Mesendoderm (in vitro differentiated cells): Measurements from ENCODE around the gene FAM217B.

Source experiments
- DNase-seq: peaks from one replicate; pipeline ENCODE4 v3.0.0; 2013
- H2AK5ac ChIP-seq: 2 replicates; pipeline ENCODE4 v1.6.1; 2013; ENCODE audit warnings: low read length, inconsistent platforms
- H2BK120ac ChIP-seq: 2 replicates; pipeline ENCODE4 v1.6.1; 2013; ENCODE audit warnings: low read depth, mild to moderate bottlenecking, low read length, moderate library complexity, mixed read lengths
- H2BK15ac ChIP-seq: replicated peaks from 2 replicates; pipeline ENCODE4 v1.6.1; 2013; ENCODE audit warnings: low read depth, mild to moderate bottlenecking, moderate library complexity
- H2BK5ac ChIP-seq: 2 replicates; pipeline ENCODE4 v1.6.1; 2013; ENCODE audit warnings: low read length, inconsistent platforms
- H3K18ac ChIP-seq: 2 replicates; pipeline ENCODE4 v1.6.1; 2013; ENCODE audit warnings: mild to moderate bottlenecking, low read length, mixed read lengths
- H3K23ac ChIP-seq: one replicate; pipeline ENCODE4 v1.6.1; 2013; ENCODE audit warnings: low read length
- H3K27ac ChIP-seq: 2 replicates; pipeline ENCODE4 v1.5.1; 2013; ENCODE audit warnings: low read depth, mild to moderate bottlenecking, inconsistent platforms, low read length, moderate library complexity
- H3K27me3 ChIP-seq: 2 replicates; pipeline ENCODE4 v1.6.1; 2013; ENCODE audit warnings: low read length, control low read depth, mild to moderate bottlenecking, inconsistent platforms; ENCODE audit not compliant: insufficient read depth, poor library complexity
- H3K36me3 ChIP-seq: 2 replicates; pipeline ENCODE4 v1.6.1; 2013; ENCODE audit warnings: low read length, inconsistent platforms; ENCODE audit not compliant: control insufficient read depth, insufficient read depth
- H3K4ac ChIP-seq: one replicate; pipeline ENCODE4 v1.6.1; 2013; ENCODE audit warnings: low read depth, mild to moderate bottlenecking, low read length, moderate library complexity
- H3K4me1 ChIP-seq: 2 replicates; pipeline ENCODE4 v1.6.1; 2013; ENCODE audit warnings: low read depth, low read length, inconsistent platforms; ENCODE audit not compliant: control insufficient read depth
- H3K4me2 ChIP-seq: 2 replicates; pipeline ENCODE4 v1.6.1; 2013; ENCODE audit warnings: low read length
- H3K4me3 ChIP-seq: 2 replicates; pipeline ENCODE4 v1.5.1; 2013; ENCODE audit warnings: mild to moderate bottlenecking, low read length
- H3K56ac ChIP-seq: one replicate; pipeline ENCODE4 v1.6.1; 2013; ENCODE audit warnings: low read length
- H3K79me1 ChIP-seq: 2 replicates; pipeline ENCODE4 v1.6.1; 2013; ENCODE audit warnings: low read length, inconsistent platforms
- H3K79me2 ChIP-seq: 2 replicates; pipeline ENCODE4 v1.6.1; 2013; ENCODE audit warnings: mild to moderate bottlenecking, low read length; ENCODE audit not compliant: control insufficient read depth, insufficient read depth
- H3K9ac ChIP-seq: 2 replicates; pipeline ENCODE4 v1.6.1; 2013; ENCODE audit warnings: low read length, inconsistent platforms
- H4K5ac ChIP-seq: one replicate; pipeline ENCODE4 v1.6.1; 2013; ENCODE audit warnings: low read length
- H4K8ac ChIP-seq: one replicate; pipeline ENCODE4 v1.6.1; 2013; ENCODE audit warnings: low read depth, mild to moderate bottlenecking, control low read depth, low read length, moderate library complexity
- WGBS: extraction: QIAGEN DNeasy Blood & Tissue Kit; methylation state at CpG from one replicate; pipeline ENCODE4 v1.1.7; 2013; ENCODE audit warnings: low lambda C conversion rate, missing lambda C conversion rate; ENCODE audit not compliant: insufficient coverage; ENCODE audit errors: extremely low coverage; 5-methylcytosine and 5-hydroxymethylcytosine counted together

Gene FAM217B

DNA sequence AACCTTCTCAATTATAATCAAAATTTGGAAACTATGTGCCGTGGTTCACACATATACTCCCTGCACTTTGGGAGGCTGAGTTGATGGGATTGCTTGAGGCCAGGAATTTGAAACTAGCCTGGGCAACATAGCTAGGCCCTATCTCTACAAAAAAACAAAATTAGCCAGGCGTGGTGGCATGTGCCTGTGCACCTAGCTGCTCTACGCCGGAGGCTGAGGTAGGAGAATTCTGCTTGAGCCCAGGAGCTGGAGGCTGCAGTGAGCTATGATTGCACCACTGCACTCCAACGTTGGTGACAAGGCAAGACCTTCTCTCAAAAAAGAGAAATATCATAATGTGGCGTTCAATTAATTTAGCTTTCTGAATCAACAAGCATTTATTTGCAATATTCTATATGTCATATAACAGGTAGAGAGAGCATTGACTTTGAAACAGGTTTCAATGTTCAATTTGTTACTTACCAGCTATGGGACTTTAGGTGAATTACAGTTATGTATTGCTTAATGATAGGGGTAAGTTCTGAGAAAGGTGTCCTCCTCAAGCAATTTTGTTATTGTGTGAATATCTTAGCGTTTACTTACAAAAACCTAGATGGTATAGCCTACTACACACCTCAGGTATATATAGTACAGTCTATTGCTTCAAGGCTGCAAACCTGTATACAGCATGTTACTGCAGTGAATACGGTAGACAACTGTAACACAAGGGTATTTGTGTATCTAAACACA, 4.6 kb upstream of the FAM217B start:
- Histone ChIP-seq H2AK5ac (no peak overlapping the region), H2BK5ac (no peak overlapping the region), H3K27ac (no peak overlapping the region), H3K56ac (no peak overlapping the region), H3K4ac (no peak overlapping the region), H4K8ac (no peak overlapping the region), H3K9ac (no peak overlapping the region), H3K27me3 (no peaks in the 10 kb centered on the region), H2BK120ac (no peak overlapping the region), H4K5ac (no peak overlapping the region), H3K79me2 (no peaks in the 10 kb centered on the region), H3K79me1 (no peaks in the 10 kb centered on the region), H3K4me3 (no peak overlapping the region), H3K36me3 (no peaks in the 10 kb centered on the region), H2BK15ac (no peak overlapping the region), H3K23ac (no peak overlapping the region), H3K18ac (no peak overlapping the region), H3K4me1 (no peaks in the 10 kb centered on the region), H3K4me2 (no peak overlapping the region)
- WGBS, result no CpG with 5 or more reads among the region's 8 CpGs
- no peak for DNase-seq

DNA sequence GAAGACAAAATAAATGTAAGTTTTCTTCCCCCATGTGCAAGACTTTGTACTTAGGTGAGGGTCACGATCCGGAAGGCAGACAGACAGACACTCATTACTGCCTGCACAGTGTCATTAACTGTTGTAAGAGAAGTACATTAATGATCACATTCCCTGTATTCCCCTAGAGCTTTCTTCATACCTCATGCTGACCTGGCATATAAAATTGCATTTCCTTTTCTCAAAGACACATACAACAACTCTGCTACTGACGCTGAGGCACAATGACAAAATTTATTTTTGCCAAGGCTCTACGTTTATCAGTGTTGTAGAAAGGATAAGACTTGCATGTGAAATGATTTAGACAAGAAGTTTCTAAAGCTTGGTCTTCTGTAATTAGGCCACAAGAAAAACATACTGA, 3.8 kb upstream of the FAM217B start:
- Histone ChIP-seq H3K27ac (no peak overlapping the region), H3K79me1 (no peaks in the 10 kb centered on the region), H3K79me2 (no peaks in the 10 kb centered on the region), H3K4me2 (no peak overlapping the region), H3K23ac (no peak overlapping the region), H3K4me3 (no peak overlapping the region), H3K18ac (no peak overlapping the region), H3K36me3 (no peaks in the 10 kb centered on the region), H3K27me3 (no peaks in the 10 kb centered on the region), H2BK5ac (no peak overlapping the region), H2BK120ac (no peak overlapping the region), H3K56ac (no peak overlapping the region), H3K4me1 (no peaks in the 10 kb centered on the region), H2BK15ac (no peak overlapping the region), H4K5ac (no peak overlapping the region), H3K4ac (no peak overlapping the region), H3K9ac (no peak overlapping the region), H4K8ac (no peak overlapping the region), H2AK5ac (no peak overlapping the region)
- DNase-seq, result no peak
- WGBS, result no CpG with 5 or more reads among the region's 4 CpGs

- Histone ChIP-seq H3K27ac (no peak overlapping the region), H3K56ac (no peak overlapping the region), H3K23ac (no peak overlapping the region), H2BK15ac (no peak overlapping the region), H2BK5ac (no peak overlapping the region), H3K9ac (no peak overlapping the region), H3K4me2 (no peak overlapping the region), H3K79me2 (no peaks in the 10 kb centered on the region), H4K8ac (no peak overlapping the region), H3K4ac (no peak overlapping the region), H3K27me3 (no peaks in the 10 kb centered on the region), H3K18ac (no peak overlapping the region), H3K36me3 (no peaks in the 10 kb centered on the region), H2BK120ac (no peak overlapping the region), H4K5ac (no peak overlapping the region), H3K79me1 (no peaks in the 10 kb centered on the region), H3K4me1 (no peaks in the 10 kb centered on the region), H3K4me3 (no peak overlapping the region), H2AK5ac (no peak overlapping the region)
- WGBS, result no CpG with 5 or more reads among the region's 3 CpGs
- no peak for DNase-seq
These were observed 3.0 kb upstream of the FAM217B start for GRCh38 chr20:59937150-59937549.

DNA sequence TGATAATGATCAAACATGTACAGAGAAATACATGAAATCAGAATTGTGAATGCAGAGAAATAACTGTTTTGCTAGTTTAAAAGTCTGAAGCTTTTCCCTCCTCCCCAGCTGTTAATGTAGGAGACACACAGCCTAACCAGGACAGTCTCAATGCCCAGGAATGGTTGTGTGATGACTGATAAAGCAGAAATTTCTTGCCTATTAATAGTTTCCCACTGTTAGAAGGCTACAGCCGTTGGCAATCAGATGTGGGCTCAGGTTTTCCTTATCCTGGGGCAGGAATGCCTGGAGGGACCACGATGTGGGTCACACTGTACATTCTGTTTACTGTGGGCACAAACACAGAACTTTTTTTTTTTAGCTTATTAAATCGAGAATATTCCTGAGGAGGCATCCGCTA, 2.0 kb upstream of the FAM217B start:
- H3K18ac ChIP-seq, result no peak overlapping the region
- H3K27me3 ChIP-seq, result no peaks in the 10 kb centered on the region
- WGBS, result no CpG with 5 or more reads among the region's 4 CpGs
- no peaks in the 10 kb centered on the region for H3K4me1 ChIP-seq
- H3K9ac ChIP-seq, result no peak overlapping the region
- no peak overlapping the region for H3K4me3 ChIP-seq
- H3K27ac ChIP-seq, result no peak overlapping the region
- H3K36me3 ChIP-seq, result no peaks in the 10 kb centered on the region
- no peak overlapping the region for H3K4ac ChIP-seq
- H4K8ac ChIP-seq, result no peak overlapping the region
- no peak overlapping the region for H3K23ac ChIP-seq
- H2BK15ac ChIP-seq, result no peak overlapping the region
- H3K79me1 ChIP-seq, result no peaks in the 10 kb centered on the region
- no peak overlapping the region for H2BK120ac ChIP-seq
- no peak overlapping the region for H3K56ac ChIP-seq
- DNase-seq, result no peak
- H2BK5ac ChIP-seq, result no peak overlapping the region
- no peaks in the 10 kb centered on the region for H3K79me2 ChIP-seq
- no peak overlapping the region for H4K5ac ChIP-seq
- H3K4me2 ChIP-seq, result no peak overlapping the region
- no peak overlapping the region for H2AK5ac ChIP-seq

- no peak overlapping the region for H3K23ac ChIP-seq
- no peaks in the 10 kb centered on the region for H3K27me3 ChIP-seq
- H2BK15ac ChIP-seq, result no peak overlapping the region
- H3K4ac ChIP-seq, result no peak overlapping the region
- DNase-seq, result no peak
- H4K5ac ChIP-seq, result no peak overlapping the region
- H2BK120ac ChIP-seq, result no peak overlapping the region
- no peak overlapping the region for H3K56ac ChIP-seq
- H3K18ac ChIP-seq, result no peak overlapping the region
- WGBS, result no CpG with 5 or more reads among the region's 7 CpGs
- no peaks in the 10 kb centered on the region for H3K79me1 ChIP-seq
- no peak overlapping the region for H3K9ac ChIP-seq
- H2BK5ac ChIP-seq, result no peak overlapping the region
- H3K4me1 ChIP-seq, result no peaks in the 10 kb centered on the region
- H3K4me3 ChIP-seq, result no peak overlapping the region
- no peak overlapping the region for H3K27ac ChIP-seq
- no peaks in the 10 kb centered on the region for H3K36me3 ChIP-seq
- no peaks in the 10 kb centered on the region for H3K79me2 ChIP-seq
- no peak overlapping the region for H3K4me2 ChIP-seq
- no peak overlapping the region for H2AK5ac ChIP-seq
- no peak overlapping the region for H4K8ac ChIP-seq
These were observed 1.5 kb upstream of the FAM217B start for GRCh38 chr20:59938696-59939051.
